LoVo (cell line): ENCODE measurements around the gene ATXN7L3.
"Not testable (repeated sequence)": the region's sequence is repeated elsewhere in the genome, so short reads cannot be mapped to it uniquely, and the experiment has no call there.

Experiments
- DNase-seq: peaks from one replicate; pipeline ENCODE4 v3.0.0-alpha.2; 2016; ENCODE audit warnings: low spot score

The ATXN7L3 gene

DNA sequence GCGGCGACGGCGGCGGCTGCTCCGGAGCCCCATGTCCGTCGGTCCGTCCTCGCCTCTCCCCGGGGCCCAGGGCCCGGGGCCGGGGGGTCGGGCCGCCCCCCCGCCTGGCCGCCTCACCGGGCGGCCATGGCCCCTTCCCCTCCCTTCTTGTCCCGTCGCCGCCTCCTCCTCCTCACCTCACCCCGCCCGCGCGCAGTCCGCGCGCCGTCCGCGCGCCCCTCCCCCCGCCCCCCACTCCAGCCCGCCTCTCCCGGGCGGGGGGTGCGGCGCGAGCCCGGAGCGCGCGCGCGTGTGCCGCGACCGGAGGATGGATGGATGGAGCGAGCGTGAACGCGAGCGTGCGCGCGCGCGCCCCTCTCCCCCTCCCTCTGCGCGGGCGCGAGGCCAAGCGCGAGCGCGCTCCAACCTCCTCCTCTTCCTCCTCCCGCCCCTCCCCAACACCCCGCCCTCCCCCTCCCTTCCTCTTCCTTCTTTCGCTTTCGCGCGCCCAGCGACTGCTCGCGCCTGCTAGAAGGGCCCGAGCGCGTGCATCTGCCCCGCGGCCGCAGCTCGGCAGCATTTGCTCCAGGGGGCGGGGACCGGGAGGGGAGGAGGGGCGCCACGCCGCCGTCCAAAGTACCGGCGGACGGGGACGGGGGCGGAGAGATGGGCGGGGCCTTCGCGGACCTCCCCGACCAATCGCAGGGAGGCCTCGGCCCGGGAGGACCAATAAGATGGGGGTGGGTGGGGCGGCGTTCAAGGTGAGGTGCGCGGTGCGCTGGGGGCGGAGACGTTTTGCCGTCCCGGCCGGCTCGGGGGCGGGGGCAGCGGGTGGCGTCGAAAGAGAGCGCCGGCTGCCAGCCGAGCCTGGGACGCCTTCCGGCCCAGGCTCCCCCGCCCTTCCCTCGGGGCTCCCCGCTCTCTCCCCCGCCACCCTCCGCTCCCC lies at the start of gene ATXN7L3:
TSS of gene ATXN7L3 (minus strand) at position 332 of the 925 bp plus-strand sequence. CDS start 1,814 bp downstream, outside the sequence.
- DNase-seq, result peak; percentile 97

GRCh38 chr17:44247876-44248736 lies 48.4 kb upstream of the ATXN7L3 start:
- no peak for DNase-seq

GRCh38 chr17:44247440-44247841 lies 47.8 kb upstream of the ATXN7L3 start:
- no peak for DNase-seq

DNA sequence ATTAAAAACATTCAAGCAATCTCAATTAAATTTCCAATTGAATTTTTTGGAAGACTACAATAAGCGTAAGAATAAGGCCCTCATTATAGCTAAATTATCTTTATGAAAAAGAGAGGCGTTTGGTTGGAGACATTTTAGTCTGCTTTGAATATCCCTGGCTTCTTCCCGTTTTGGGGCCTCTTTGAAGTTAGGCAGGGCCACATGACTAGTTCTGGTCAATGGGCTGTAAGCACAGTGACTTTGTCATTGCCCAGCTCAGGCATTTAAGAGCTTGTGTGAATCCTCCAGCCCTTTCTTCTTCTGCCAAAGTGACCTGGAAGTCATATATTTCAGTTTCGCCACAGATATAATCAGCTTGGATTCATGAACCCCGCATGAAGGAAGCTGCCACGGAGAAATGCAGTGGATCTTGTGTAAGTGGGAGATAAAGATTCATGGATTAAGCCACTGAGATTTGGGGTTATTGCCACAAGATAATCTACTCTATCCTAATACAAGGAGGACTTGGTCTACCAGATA lies 41.5 kb upstream of the ATXN7L3 start:
- DNase-seq, result no peak

GRCh38 chr17:44237886-44238285 lies 38.2 kb upstream of the ATXN7L3 start:
- not testable (repeated sequence) for DNase-seq

DNA sequence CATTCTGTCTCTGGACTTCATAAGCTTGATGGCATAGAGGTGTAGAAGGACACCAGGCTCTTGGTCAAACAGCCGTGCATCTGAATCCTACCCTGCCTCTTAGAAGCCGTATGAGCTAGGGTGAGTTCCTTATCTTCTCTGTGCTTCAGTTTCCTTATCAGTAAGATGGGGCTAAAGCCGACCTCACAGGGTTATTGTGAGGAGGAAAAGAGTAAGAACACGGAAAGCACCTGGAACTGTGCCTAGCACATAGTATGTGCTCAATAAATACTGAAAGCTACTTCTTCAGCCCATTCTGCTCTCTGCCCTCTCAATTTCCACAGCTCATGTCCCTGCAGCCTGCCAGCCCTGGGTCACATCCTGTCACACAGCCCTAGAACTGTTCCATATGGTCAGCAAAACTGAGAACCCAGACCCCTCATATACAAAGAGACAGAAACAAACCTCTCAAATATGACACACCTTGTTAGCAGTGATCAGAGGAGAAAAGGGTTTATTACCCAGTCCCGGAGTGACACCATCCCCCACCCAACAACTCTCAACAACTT lies 36.8 kb upstream of the ATXN7L3 start:
- no peak for DNase-seq

- DNase-seq, result no peak
Measured at GRCh38 chr17:44235583-44235936, 35.9 kb upstream of the ATXN7L3 start.

GRCh38 chr17:44233582-44233981 lies 33.9 kb upstream of the ATXN7L3 start:
- DNase-seq, result no peak

DNA sequence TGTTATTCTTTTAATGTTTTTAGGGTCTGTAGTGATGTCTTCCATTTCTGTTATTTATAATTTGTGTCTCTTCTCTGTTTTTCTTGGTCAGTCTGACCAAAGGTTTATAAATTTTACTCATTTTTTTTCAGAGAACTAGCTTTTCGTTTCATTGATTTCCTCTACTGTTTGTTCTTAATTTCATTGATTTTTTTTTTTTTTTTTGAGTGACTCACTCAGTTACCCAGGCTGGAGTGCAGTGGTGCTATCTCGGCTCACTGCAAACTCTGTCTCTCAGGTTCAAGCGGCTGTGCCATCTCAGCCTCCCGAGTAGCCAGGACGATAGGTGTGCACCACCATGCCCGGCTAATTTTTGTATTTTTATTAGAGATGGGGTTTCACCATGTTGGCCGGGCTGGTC lies 32.4 kb upstream of the ATXN7L3 start:
- no peak for DNase-seq

GRCh38 chr17:44230140-44230539 lies 30.5 kb upstream of the ATXN7L3 start:
- no peak for DNase-seq

- no peak for DNase-seq
Measured at GRCh38 chr17:44229090-44229489, 29.4 kb upstream of the ATXN7L3 start.

DNA sequence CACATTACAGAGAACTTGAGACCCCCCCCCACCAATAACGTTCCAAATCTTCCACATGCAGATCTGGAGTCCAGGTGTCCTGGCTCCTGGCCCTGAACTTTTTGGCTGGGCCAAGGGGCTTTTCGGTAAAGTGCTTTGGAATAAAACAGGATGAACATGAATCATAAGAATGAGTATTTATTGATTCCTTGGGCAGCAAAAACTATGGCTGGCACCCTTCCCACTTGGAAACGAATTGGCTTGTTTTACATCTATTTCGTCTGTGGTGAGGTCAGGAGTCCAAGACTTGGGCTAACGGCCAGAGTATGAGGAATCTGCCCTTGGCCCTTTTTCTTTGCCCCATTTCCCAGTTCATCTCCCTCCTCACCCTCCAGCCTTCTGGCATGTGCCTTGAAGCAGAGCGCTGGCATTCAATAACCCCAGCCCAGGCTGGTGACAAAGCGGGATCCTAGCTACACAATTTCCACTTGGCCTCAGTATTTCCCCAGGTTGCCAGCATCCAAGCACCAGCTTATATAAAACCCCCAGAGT lies 23.9 kb upstream of the ATXN7L3 start:
- DNase-seq, result no peak

- no peak for DNase-seq
Measured at GRCh38 chr17:44222112-44222869, 22.6 kb upstream of the ATXN7L3 start.

- no peak for DNase-seq
Measured at GRCh38 chr17:44221862-44222111, 22.1 kb upstream of the ATXN7L3 start.

DNA sequence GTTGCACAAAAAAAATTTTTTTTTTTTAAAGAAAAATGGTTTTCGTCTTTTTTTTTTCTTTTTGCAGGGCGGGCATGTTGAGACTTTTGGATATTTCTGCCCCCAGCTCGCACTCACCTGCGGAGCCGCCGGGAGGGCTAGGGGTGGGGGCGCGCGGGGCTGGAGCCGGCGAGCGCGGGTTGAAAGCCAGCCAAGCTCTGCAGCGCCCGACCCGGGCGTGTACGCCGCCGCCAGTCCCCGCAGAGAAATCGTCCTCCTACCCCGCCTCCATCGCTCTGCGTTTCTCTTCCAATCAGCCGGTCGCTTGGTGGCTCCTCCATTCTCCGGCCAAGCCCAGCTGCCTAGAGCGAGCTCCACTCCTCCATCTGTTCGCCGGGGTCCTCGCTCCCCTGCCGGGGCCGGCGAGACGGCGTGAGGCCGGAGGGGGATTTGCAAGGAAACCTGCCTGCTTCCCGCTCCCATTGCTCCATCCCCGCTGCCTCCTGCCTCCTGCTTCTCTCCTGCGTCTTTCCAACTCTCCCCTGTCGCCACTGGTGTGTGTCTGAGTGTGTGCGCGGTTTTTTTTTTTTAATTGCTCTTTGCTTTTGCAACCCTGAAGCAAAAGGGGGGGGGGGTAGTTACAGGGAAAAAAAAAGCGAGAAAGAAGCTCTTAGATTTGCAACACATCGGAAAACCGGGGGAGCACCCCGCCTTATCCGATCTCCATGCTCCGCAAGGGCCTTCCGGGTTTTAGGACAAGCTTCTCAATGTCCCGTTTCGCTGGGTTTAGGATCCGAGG lies 21.6 kb upstream of the ATXN7L3 start:
- DNase-seq, result peak; percentile 82

DNA sequence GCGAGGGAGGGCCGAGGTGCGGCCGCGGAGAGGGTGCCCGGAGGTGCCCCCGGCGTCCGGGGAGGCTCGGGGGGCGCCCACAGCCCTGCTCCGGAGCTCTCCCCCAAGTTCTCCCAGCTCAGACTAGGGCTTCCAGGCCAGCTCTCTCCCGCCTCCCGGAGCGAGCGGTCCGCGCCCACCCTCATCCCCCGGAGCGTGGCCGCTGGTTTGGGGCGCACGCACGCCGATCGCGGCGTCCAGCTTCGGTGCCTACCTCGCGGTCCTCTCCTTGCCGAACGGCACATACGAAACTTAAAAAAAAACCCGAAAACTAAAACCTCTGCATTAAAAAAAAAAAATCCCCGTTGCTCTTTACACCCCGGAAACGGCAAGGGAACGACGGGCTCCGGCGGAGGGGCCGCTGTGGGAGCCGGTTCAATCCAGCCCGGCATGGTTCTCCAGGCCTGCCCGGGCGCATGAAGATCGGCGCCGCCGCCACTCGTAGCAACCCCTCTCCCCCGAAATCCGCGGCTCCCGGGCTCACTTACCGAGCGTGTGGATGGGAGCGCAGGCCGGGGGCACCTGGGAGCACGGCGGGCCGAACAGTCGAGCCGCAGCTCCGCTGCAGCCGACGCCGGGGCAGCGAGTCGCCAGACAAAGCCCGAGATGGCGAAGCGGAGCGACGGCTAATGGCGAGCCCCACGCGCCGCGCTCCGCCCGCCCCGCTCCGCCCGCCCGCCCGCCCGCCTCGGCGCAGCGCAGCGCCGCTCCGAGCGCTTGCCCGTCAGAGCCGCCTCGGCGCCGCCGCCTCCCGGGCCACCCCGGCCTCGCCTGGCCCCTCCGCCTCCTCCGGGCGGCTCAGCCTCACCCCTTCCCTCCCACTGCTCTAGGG lies 20.8 kb upstream of the ATXN7L3 start:
- DNase-seq, result peak; percentile 29

GRCh38 chr17:44219616-44220212 lies 20.0 kb upstream of the ATXN7L3 start, which contains the start of gene UBTF:
UBTF (minus strand) TSS chr17:44219675; CDS start chr17:44218229, 1,446 bp downstream.
- DNase-seq, result peak; percentile 47

DNA sequence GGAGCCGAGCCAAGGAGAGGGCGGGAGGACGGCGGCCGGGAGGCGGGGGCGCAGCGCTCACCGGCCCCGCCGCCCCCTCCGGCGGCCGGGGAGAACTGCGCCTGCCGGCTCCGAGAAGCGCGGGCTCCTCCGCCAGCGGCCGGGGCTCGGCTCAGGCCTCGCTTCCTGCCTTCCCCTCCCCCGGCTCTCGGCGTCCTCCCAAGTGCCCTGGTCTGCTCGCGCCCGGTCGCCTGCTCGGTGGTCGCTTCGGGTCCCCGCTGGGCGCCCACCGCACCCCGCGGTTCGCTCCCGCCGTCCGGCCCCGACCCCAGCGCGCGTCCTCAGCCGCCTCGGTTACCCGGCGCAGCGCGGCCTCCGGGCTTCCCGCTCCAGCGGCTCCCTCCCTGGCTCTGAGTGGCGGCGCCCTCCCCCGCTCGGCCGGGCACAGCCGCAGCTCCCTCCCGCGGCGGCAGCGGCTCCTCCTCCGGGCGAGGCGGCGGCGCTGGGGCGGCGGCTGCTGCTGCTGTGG lies 19.5 kb upstream of the ATXN7L3 start:
- DNase-seq, result peak; percentile 75
